Activated naive CD8-positive, alpha-beta T cell (primary cell): ENCODE measurements around the gene RNF223.
"Not testable (repeated sequence)": the region's sequence is repeated elsewhere in the genome, so short reads cannot be mapped to it uniquely, and the experiment has no call there.

Source experiments
- H3K27ac Mint-ChIP-seq: one replicate; pipeline ENCODE4 v1.8.0; 2021; ENCODE audit warnings: mixed read lengths
- H3K27me3 Mint-ChIP-seq: one replicate; pipeline ENCODE4 v1.8.0; 2021; ENCODE audit warnings: mixed read lengths
- H3K36me3 Mint-ChIP-seq: one replicate; pipeline ENCODE4 v1.8.0; 2021; ENCODE audit warnings: mixed read lengths
- H3K4me1 Mint-ChIP-seq: one replicate; pipeline ENCODE4 v1.8.0; 2021; ENCODE audit warnings: low read depth, mixed read lengths
- H3K4me3 Mint-ChIP-seq: one replicate; pipeline ENCODE4 v1.8.0; 2021; ENCODE audit warnings: mild to moderate bottlenecking, mixed read lengths
- H3K9me3 Mint-ChIP-seq: one replicate; pipeline ENCODE4 v1.8.0; 2021; ENCODE audit warnings: low read depth, mixed read lengths

RNF223 gene

DNA sequence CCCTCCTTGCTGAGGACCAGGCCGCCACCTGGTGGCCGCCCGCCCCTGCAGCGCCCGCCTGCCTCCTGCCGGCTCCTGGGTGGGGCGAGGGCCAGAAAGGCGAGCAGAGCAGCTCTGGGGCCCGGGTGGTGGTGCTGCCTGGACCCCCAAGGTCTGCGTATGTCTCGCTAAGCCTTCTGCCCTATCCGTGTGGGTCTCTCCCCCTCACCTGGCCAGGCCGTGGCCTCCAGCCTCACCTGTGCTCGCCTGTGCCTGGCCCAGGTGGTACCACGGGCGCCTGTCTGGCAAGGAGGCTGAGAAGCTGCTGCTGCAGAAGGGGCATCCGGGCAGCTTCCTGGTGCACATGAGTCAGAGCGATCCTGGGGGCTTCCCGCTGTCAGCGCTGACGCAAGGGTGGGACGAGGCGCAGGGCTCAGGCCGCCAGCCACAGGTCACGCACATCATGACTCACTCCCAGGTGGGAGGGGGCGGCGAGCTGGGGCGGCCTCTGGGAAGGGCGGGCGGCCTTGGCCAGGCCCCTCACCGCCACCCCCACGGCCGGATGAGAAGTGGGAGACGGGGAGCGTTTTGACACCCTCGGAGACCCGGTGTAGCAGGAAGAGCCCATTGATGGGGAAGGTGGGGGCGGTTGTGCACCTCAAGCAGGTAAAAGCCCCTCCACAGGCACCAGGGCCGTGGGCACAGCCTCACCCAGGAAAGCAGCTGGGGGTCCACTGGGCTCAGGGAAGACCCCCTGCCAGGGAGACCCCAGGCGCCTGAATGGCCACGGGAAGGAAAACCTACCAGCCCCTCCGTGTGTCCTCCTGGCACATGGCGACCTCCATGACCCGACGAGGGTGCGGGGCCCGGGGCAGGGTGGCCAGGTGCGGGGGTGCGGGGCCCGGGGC, 9.9 kb downstream of the RNF223 start:
- peaks cover 30% of the 10 kb centered on the region for H3K4me1 Mint-ChIP-seq
- peak overlapping the region; percentile 81 for H3K27ac Mint-ChIP-seq
- H3K4me3 Mint-ChIP-seq = peak overlapping the region; percentile 73
- H3K36me3 Mint-ChIP-seq = no peaks in the 10 kb centered on the region
- H3K27me3 Mint-ChIP-seq = peaks cover 3% of the 10 kb centered on the region
- no peaks in the 10 kb centered on the region for H3K9me3 Mint-ChIP-seq

DNA sequence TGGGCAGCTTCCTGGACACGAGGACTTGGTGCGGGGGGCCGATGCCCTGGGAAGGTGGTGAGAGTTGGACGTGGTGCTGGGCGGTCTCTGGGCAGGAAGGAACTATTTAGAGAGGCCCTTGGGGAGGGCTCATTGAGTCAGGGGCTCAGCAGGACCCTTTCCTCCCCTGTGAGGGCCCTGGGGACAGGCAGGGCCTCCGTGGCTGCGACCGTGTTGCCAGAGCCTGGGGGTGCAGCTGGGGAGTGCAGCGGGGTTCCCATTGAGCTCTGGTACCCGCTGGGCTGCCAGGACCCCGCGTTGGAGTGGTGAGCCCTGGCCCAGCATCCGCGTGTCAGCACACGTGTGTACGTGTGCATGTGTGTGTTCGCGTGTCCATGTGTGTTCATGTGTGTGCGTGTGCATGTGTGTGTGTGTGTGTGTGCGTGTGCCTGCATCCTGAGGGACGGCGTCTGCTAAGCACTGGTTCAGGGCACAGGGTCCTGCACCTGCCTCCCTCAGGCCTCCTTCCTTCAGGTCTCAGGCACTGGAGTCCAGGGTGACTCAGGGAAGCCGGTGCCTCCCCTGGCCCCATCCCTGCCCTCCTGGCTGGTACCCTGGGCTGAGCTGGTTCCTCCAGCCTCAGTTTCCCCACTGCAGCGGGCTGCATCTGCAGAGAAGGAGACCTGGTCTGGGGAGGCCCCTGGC, 10.7 kb downstream of the RNF223 start:
- peaks cover 3% of the 10 kb centered on the region for H3K27me3 Mint-ChIP-seq
- H3K4me1 Mint-ChIP-seq = peaks cover 34% of the 10 kb centered on the region
- no peaks in the 10 kb centered on the region for H3K9me3 Mint-ChIP-seq
- H3K36me3 Mint-ChIP-seq = no peaks in the 10 kb centered on the region
- peak overlapping the region; percentile 71 for H3K4me3 Mint-ChIP-seq
- peak overlapping the region; percentile 46 for H3K27ac Mint-ChIP-seq

DNA sequence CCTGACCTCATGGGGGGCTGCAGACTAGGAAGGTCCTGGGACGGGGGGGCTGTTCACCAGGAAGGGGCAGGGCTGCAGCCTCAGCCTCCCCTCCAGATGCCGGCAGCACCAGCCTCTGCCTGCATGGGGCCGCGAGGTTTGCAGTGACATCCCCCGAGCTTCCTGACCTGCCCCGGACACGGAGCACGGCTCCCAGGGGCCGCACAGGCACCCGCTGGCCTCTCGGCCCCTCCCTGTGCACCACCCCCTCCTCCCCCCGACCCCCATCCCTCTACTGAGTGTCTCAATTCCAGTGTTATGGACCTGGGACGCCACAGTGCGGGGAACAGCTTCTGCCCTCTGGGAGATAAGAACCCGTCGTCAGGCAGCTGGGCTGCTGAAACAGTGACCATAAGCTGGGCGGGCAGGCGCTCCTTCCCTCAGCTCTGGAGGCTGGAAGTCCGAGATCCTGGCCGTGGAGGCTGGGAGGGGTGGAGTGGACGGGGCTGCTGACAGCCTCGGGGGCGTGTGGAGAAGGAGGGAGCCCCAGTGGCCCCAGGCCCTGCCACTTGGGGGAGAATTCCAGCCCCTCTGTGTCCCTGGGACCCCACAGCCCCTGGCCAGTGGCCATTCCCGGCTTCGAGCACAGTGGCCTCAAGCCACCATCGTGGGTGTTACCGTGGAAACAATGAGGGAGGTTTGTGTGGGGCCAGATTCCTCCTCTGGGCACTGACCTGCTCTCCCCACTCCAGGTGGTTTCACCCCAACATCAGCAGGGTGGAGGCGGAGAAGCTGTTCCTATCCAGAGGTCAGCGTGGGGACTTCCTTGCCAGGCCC, 11.6 kb downstream of the RNF223 start:
- Mint-ChIP-seq H3K27ac (peak overlapping the region; percentile 34), H3K27me3 (peaks cover 3% of the 10 kb centered on the region), H3K4me3 (peak overlapping the region; percentile 71), H3K9me3 (no peaks in the 10 kb centered on the region), H3K4me1 (peaks cover 33% of the 10 kb centered on the region), H3K36me3 (no peaks in the 10 kb centered on the region)

DNA sequence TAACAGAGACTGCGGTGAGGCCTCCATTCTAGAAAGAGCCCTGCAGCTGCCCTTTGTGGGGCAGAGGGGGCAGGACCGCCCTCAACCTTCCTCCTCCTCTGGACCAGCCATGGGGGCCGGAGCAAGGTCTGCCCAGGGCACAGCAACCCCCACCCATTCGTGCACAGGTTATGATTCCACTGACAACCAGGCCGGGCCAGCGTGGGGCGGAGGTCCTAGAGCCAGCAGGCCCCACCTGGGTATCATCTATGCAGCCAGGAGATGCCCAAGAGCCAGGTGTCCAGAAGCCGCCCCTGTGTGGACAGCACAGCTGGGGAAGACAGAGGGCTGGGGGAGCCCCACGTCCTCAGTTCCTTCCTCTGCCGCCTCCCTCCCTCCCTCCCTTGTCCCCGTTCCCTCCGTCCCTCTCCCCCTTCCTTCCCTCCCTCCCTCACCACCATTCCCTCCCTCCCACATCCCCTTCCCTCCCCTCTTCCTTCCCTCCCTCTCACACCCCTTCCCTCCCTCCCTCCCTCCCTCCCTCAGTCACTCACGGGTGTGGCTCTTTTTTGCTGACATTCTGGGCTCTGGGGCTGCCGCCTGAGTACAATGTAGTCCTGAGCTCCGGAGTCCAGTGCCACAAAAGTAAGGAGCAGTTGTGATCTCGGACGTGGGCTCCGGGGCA, 12.3 kb downstream of the RNF223 start:
- peak overlapping the region; percentile 71 for H3K4me3 Mint-ChIP-seq
- H3K27ac Mint-ChIP-seq = no peak overlapping the region
- peaks cover 3% of the 10 kb centered on the region for H3K27me3 Mint-ChIP-seq
- no peaks in the 10 kb centered on the region for H3K9me3 Mint-ChIP-seq
- peaks cover 33% of the 10 kb centered on the region for H3K4me1 Mint-ChIP-seq
- no peaks in the 10 kb centered on the region for H3K36me3 Mint-ChIP-seq

DNA sequence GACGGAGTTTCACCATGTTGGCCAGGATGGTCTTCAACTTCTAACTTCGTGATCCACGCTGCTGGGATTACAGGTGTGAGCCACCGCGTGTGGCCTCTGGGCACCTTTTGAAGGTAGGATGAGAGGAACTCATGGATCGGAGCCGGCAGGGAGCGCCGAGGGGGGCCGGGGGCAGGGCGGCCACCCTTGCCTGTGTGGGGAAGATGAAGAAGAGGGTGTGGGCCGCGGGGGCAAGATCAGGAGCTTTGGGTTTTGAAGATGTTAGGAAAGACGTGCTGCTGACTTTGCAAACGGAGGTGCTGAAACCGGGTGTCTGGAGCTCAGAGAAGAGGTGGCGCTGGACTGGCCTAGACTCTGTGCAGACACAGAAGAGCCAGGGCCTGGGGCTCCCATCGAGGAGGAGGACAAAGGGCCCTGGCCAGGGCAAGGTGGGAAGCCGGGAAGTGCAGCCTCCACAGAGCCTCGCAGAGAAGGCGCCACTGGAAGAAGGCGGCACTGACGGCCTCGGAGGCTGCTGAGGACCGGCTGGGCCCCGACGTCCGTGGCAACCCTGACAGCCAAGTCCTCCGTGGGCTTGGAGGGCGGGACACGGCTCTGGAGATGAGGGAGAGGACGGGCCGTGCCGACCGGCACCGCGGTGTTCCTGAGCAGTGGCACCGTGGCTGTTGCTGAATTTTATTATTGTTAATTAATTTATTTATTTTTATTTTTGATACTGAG, 13.7 kb downstream of the RNF223 start:
- H3K4me1 Mint-ChIP-seq = peaks cover 30% of the 10 kb centered on the region
- H3K27ac Mint-ChIP-seq = no peak overlapping the region
- no peaks in the 10 kb centered on the region for H3K36me3 Mint-ChIP-seq
- H3K27me3 Mint-ChIP-seq = peaks cover 3% of the 10 kb centered on the region
- H3K4me3 Mint-ChIP-seq = peak overlapping the region; percentile 84
- H3K9me3 Mint-ChIP-seq = no peaks in the 10 kb centered on the region

DNA sequence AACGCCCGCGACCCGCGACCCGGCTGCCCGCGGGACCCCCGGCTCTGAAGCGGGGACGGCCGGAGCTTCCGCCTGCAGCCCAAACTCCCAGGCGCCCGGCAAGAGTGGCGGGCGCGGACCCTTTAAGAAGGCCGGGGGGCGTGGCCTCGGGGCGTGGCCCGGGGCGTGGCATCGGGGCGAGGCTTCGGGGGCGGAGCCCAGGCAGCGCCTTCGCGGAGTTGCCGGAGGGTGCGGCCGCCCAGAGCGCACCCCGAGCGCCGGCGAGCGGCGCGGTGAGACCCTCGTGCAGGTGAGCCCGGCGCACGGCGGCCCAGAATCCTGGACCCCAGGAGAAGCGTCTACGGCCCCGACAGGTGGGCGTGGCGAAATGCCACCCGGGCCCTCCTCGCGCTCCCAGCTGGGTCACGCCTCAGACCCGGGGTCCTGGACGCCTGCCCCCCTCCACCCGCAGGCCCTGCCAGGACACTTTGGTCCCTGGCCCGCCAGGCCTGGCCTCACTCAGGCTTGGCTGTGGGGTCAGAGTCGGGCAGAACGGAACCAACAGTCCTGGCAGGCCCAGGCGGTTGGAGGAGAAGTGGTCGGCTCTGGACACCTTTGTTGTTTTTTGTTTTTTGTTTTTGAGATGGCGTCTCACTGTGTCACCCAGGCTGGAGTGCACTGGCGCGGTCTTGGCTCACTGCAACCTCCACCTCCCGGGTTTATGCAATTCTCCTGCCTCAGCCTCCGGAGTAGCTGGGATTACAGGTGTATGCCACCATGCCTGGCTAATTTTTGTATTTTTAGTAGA, 14.4 kb downstream of the RNF223 start:
- Mint-ChIP-seq H3K4me1 (peaks cover 28% of the 10 kb centered on the region), H3K36me3 (no peaks in the 10 kb centered on the region), H3K27ac (no peak overlapping the region), H3K9me3 (no peaks in the 10 kb centered on the region), H3K27me3 (peaks cover 3% of the 10 kb centered on the region), H3K4me3 (peak overlapping the region; percentile 84)

DNA sequence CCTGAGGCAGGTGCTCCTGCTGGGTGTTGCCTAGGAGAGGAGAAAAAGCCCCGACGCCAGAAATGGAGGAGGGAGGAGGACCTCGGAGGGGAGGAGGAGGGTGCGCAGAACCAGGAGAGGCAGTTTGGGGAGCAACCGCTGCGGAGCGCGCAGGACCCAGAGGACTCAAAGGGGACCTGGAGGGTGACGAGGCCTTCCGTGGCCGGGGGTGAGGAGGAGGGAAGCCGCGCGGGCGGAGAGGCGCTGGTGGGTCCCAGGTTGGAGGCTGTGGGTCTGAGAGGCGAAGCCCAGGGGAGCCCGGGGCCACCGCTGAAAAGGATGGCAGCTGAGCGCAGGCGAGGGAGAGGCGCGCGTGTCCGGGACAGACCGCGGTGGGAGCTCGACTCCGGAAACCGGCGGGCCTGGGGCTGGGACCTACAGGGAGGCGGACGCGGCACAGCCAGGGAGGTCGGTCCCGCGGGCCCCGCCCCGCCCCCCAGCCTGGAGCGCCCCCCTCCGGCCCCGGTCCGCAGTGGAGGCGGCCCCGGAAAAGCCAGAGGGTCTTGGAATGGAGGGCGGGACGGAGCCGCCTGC, 15.1 kb downstream of the RNF223 start:
- H3K9me3 Mint-ChIP-seq = no peaks in the 10 kb centered on the region
- H3K27ac Mint-ChIP-seq = no peak overlapping the region
- H3K4me1 Mint-ChIP-seq = peaks cover 25% of the 10 kb centered on the region
- H3K36me3 Mint-ChIP-seq = no peaks in the 10 kb centered on the region
- H3K27me3 Mint-ChIP-seq = peaks cover 3% of the 10 kb centered on the region
- H3K4me3 Mint-ChIP-seq = peak overlapping the region; percentile 79

DNA sequence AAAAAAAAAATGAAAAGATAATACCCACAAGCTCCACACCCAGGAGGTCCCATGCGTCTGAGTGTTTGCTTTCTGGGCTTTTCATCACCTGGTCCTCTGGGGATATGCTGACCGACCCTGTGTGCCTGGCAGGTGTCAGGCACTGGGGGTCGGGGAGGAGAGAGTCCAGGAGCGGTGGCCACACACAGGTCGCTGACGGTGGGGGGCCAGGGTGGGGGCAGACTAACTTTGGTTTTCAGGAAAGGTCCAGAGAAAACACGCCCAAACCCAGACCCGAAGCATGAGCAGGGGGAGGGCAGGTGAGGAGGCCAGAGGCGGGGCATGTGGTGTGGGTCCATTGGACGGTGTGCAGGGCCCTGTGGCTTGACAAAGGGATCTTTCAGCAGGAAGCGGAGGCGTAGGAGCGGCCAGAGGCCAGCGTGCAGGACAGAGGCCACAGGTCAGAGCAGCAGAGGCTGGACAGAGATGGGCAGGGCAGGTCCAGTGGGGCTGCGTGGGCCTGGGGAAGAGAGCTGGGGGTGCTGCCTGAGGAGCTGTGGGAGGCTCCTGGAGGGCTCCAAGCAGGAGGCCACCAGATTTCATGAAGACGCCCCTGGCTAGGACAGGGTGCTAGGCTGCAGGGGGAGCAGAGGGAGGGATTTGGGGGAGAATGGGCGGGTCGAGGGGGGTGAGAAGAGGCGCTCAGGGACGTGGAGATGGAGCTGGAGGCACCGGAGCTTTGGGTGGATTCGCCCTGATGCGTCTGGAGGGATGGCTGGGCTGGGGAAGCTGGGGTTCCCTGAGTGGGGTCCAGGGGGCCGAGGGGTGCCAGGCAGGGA, 15.8 kb downstream of the RNF223 start:
- Mint-ChIP-seq H3K4me1 (peaks cover 23% of the 10 kb centered on the region), H3K36me3 (no peaks in the 10 kb centered on the region), H3K9me3 (no peaks in the 10 kb centered on the region), H3K27me3 (peaks cover 3% of the 10 kb centered on the region), H3K27ac (no peak overlapping the region), H3K4me3 (peak overlapping the region; percentile 79)

DNA sequence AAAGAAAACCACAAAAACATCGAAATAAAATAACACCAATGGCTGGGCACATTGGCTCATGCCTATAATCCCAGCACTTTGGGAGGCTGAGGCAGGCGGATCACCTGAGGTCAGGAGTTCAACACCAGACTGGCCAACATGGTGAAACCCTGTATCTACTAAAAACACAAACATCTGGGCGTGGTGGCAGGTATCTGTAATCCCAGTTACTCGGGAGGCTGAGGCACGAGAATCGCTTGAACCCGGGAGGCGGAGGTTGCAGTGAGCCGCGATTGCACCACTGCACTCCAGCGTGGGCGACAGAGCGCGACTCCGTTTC, 16.4 kb downstream of the RNF223 start:
- not testable (repeated sequence) for H3K36me3 Mint-ChIP-seq, H3K27ac Mint-ChIP-seq, H3K9me3 Mint-ChIP-seq, H3K27me3 Mint-ChIP-seq
- Mint-ChIP-seq H3K4me3 (peak overlapping the region; percentile 68), H3K4me1 (peaks cover 19% of the 10 kb centered on the region)

DNA sequence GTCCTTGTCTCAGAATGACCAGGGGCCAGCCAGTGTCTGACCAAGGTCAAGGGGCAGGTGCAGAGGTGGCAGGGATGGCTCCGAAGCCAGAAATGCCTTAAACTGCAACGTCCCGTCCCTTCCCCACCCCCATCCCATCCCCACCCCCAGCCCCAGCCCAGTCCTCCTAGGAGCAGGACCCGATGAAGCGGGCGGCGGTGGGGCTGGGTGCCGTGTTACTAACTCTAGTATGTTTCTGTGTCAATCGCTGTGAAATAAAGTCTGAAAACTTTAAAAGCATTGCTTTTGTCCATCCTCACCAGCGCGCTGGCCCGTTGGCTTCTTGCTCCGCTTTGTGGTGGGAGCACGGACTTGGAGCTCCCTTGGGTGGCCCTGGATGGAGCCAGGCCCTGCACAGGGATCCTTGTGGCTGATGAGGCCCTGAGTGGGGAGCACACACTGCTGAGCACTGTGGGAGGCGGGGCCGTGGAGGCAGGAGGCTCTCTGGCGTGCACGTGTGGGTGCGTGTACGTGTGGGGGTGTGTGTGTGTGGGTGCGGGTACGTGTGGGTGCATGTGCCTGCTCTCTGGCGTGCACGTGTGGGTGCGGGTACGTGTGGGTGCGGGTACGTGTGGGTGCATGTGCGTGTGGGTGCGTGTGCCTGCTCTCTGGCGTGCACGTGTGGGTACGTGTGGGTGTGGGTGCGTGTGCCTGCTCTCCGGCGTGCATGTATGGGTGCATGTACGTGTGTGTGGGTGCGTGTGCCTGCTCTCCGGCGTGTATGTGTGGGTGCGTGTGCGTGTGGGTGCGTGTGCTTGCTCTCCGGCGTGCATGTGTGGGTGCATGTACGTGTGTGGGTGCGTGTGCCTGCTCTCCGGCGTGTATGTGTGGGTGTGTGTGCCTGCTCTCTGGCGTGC, 18.0 kb downstream of the RNF223 start:
- H3K27me3 Mint-ChIP-seq = peaks cover 3% of the 10 kb centered on the region
- H3K4me3 Mint-ChIP-seq = no peak overlapping the region
- H3K36me3 Mint-ChIP-seq = no peaks in the 10 kb centered on the region
- no peaks in the 10 kb centered on the region for H3K9me3 Mint-ChIP-seq
- H3K27ac Mint-ChIP-seq = no peak overlapping the region
- peaks cover 13% of the 10 kb centered on the region for H3K4me1 Mint-ChIP-seq

DNA sequence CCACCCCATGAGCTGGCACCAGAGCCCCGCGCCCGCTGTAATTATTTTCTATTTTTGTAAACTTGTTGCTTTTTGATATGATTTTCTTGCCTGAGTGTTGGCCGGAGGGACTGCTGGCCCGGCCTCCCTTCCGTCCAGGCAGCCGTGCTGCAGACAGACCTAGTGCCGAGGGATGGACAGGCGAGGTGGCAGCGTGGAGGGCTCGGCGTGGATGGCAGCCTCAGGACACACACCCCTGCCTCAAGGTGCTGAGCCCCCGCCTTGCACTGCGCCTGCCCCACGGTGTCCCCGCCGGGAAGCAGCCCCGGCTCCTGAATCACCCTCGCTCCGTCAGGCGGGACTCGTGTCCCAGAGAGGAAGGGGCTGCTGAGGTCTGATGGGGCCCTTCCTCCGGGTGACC, 19.1 kb downstream of the RNF223 start:
- Mint-ChIP-seq H3K4me3 (no peak overlapping the region), H3K4me1 (peaks cover 6% of the 10 kb centered on the region), H3K27me3 (no peaks in the 10 kb centered on the region), H3K27ac (no peak overlapping the region), H3K36me3 (no peaks in the 10 kb centered on the region), H3K9me3 (no peaks in the 10 kb centered on the region)

DNA sequence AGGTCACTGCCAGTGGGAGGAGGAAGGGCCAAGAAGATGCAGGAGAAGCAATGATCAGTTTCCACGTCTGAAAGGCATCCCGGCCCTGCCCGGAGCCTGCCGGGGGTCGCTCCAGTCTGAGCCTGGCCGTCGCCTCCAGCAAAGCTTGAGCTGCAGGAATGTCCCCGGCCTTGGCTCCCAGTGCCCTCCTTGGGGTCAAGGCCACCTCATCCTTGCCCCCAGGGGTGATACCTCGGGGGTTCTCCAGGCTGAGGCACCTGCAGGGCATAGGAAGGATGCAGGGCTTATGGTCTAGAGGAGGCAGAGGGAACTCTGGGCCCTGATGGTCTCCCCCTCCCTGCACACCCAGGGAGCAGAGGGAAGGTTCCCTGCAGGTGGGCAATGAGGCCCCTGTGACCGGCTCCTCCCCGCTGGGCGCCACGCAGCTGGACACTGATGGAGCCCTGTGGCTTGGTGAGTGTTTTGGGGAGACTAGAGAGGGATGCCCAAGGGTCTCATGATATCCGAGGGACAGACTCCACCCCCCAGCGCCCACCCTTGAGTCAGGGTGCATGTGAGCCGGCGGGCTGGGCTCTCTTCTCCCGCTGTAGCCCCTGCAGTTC, 19.9 kb downstream of the RNF223 start:
- Mint-ChIP-seq H3K27me3 (no peaks in the 10 kb centered on the region), H3K4me3 (no peak overlapping the region), H3K9me3 (no peaks in the 10 kb centered on the region), H3K36me3 (no peaks in the 10 kb centered on the region), H3K27ac (no peak overlapping the region), H3K4me1 (peaks cover 6% of the 10 kb centered on the region)
